Cardiac fibroblast (primary cell): ENCODE data around the gene GFER.

Experiments
- DNase-seq, 2 donors: peaks; one replicate each; pipeline versions ENCODE4 v3.0.0 to v3.0.0-alpha.2; 2010; ENCODE audit warnings: low read depth in 2 of 2
- H3K4me3 ChIP-seq, 2 donors: replicated peaks in 1 of 2; 1 replicate in 1 of 2; 2 replicates in 1 of 2; pipeline ENCODE4 v1.5.1; 2011; ENCODE audit warnings: low read depth in 2 of 2, low read length in 2 of 2, mild to moderate bottlenecking in 2 of 2, moderate library complexity in 1 of 2
- TF ChIP-seq, protein P1 (sequence below): IDR thresholded peaks from one replicate; pipeline ENCODE4 v1.5.1; 2011; ENCODE audit warnings: low read depth, mild to moderate bottlenecking, low read length, inconsistent platforms

GFER gene

DNA sequence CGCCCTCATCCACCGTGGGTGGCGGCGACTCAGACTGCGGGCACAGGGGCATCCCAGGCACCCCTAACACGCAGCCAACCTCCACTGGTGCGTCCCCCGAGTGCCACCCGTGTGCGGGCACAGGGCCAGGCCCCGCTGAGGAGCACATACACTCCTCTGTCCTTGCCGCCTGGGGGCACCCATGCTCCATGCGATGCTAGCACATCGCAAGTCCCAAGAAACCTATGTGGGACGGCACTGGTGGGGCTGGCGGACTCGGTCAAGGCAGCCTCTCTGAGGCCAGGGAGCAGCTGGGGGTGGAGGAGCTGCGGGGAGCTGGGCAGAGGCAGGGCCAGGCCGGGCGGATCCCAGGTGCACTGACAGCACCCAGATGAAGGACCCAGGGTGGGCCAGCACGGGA lies 21.7 kb downstream of the GFER start:
- no peak overlapping the region for H3K4me3 ChIP-seq
- TF ChIP-seq, protein P1, sequence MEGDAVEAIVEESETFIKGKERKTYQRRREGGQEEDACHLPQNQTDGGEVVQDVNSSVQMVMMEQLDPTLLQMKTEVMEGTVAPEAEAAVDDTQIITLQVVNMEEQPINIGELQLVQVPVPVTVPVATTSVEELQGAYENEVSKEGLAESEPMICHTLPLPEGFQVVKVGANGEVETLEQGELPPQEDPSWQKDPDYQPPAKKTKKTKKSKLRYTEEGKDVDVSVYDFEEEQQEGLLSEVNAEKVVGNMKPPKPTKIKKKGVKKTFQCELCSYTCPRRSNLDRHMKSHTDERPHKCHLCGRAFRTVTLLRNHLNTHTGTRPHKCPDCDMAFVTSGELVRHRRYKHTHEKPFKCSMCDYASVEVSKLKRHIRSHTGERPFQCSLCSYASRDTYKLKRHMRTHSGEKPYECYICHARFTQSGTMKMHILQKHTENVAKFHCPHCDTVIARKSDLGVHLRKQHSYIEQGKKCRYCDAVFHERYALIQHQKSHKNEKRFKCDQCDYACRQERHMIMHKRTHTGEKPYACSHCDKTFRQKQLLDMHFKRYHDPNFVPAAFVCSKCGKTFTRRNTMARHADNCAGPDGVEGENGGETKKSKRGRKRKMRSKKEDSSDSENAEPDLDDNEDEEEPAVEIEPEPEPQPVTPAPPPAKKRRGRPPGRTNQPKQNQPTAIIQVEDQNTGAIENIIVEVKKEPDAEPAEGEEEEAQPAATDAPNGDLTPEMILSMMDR = no peak
- DNase-seq = no peak

DNA sequence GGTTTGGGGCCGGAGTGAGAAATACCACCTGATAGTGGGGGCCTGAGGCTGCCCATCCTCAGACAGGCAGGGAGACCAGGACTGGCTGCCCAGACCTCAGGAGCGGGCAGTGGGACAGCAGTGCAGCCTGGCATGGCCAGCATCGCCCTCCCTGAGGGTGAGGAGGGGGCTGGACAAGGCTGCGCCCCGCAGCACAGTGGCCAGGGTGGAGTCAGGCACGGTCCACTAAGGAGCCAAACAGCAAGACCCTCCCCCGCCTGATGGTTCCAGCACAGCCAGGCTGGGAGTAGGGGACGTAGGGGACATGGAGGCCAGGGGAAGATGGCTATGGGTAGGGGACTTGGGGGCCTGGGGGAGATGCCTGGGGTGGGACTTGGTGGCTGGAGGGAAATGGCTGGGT lies 22.3 kb downstream of the GFER start:
- H3K4me3 ChIP-seq = no peak overlapping the region
- no peak for DNase-seq
- TF ChIP-seq, protein P1 = no peak

DNA sequence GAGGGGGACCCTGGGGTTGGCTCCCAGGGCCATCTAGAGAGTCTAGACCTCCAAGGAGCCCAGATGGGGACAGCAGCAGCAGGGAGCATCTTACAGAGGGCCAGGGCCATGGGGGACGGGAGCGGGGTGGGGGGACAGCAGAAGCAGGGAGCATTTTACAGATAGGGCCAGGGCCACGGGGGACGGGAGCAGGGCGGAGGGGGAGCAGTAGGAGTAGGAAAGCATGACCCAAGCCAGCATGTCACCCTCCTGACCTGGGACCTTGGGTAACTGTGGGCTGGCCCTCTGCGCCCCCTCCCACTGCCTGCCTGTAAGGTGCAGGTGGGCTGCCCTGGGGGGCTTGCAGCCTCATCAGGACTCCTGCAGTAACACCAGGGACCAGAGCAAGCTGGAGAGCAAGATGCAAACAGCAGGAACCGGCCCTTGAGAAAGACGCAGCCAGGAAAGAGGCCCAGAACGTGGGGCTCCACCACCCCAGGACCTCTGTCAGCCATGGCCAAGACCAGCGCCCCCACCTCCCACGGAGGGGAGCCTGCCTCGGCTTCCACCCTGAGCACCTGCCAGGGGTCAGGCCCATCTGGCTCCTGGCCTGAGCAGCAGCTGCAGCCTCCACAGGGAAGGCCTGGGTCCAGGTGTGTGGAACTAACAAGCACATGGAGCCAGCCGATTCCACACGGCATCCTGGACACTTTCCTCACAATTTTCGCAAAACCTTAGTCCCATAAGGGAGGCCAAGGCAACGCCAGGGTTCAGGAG lies 23.3 kb downstream of the GFER start:
- DNase-seq = no peak
- TF ChIP-seq, protein P1 = no peak
- H3K4me3 ChIP-seq = peak overlapping the region in 1 of 2 donors; percentile 79

DNA sequence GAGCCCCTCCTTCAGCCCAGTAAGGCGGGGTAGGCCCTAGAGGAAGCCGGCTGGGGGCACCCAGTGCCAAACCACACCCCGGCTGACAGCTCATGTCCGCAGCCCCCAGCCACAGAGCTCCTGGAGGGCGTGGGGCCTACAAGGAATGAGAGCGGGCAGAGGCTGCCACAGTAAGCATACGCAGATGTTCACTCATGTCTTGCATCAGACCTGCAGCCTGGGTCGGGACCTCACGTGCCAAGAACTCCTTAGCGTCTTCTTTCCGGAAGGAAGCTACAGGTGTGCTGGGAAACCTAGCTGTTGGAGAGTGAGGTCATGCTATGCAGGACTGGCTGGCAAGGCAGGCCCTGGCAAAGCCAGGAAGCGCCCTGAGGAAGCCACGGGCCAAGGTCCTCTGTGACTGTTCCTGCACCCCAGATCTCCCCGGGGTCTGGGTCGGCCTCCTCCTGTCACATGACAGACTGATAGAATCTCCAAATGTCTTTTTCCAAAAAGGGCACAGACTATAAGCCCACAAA lies 24.1 kb downstream of the GFER start:
- H3K4me3 ChIP-seq = peak overlapping the region; percentile 63 to 79
- TF ChIP-seq, protein P1 = no peak
- DNase-seq = peak; percentile 68 to 77

DNA sequence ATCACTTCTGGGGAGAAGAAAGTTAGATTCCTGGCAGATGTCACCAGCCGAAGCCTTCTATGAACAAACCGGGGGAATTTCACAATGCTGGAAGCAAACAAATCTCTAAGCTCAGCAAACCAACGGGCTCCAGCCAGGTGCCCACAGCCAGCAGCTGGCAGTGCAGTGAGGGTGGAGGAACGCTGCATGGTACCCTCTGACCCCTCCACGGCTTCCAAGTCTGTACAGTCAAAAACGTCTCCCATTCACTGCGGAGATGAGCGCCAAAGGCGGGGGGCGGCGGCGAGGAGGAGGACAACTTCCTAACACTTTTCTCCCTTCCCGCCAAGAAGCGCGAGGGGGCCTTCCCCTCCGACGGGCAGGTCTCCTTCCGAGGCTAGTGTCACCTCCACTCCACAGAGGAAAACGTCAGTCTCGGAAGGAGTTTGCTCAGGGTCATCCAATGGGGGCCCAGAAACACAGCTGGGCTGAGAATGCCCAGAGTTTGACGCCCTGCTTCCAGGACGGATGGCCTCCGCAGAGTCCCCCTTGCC lies 24.7 kb downstream of the GFER start:
- peak; percentile 53 to 66 for DNase-seq
- H3K4me3 ChIP-seq = peak overlapping the region; percentile 63 to 79
- TF ChIP-seq, protein P1 = no peak

DNA sequence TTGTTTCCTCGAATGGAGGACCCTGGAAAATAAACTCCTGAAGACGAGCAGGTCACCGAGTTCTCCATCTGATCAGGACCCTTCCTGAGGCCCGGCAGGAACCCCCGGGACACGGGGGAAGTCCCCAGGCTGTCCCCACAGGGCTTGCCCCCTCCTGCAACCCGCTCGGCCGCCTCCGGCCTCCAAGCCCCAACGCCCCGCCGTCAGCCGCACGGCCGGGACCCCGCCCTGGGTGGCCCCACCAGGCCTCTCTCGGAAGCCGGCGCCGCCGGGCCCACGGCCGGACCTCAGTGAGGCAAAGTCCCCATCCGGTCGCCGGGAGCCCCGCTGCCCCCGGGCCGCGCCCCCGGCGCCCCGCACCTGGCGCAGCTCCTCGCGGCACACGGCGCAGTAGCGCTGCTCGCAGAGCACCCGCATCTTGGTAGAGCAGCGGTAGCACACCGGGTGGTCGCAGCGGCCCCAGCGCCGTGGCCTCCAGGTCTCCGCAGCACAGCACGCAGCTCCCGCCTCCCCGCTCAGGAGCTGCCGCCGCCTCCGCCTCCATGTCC lies 25.2 kb downstream of the GFER start:
- TF ChIP-seq, protein P1 = no peak
- no peak for DNase-seq

More for the DNA sequence above, 25.2 kb downstream of the GFER start:
- H3K4me3 ChIP-seq = peak overlapping the region; percentile 63 to 79
